H4 (cell line): ENCODE data around the gene GJA5. TPM values are rescaled to one million over a fixed set of nuclear protein-coding genes. Genes with fewer than 3 reads are reported as not detected.
A peak's percentile ranks its signal among the peaks of the same experiment; 100 is the strongest.

ENCODE experiments used
- DNase-seq: peaks from one replicate; pipeline ENCODE4 v3.0.0-alpha.2; 2015; ENCODE audit warnings: low spot score
- total RNA-seq: library from RNA; depleted of rRNA; stranded (reverse); fragments of >200 nt; shearing (Covaris generic); gene quantifications from 2 replicates; pipeline ENCODE4 v1.2.3, GENCODE V29; 2014; rRNA removed

The GJA5 gene
- total RNA-seq, 1 experiment from 2014 or later: 0.15 TPM

- DNase-seq: no peak
Measured at GRCh38 chr1:147729315-147729714, 31.1 kb downstream of the GJA5 start.

- no peak for DNase-seq
Measured at GRCh38 chr1:147726168-147726567, 34.2 kb downstream of the GJA5 start.

GRCh38 chr1:147725685-147726084 is 34.7 kb downstream of the GJA5 start:
- DNase-seq: no peak

- peak; percentile 19 for DNase-seq
Measured at GRCh38 chr1:147723691-147724323, 36.6 kb downstream of the GJA5 start.

- DNase-seq: no peak
Measured at GRCh38 chr1:147722124-147722523, 38.3 kb downstream of the GJA5 start.

- DNase-seq: no peak
Measured at GRCh38 chr1:147721716-147722115, 38.7 kb downstream of the GJA5 start.

GRCh38 chr1:147720557-147720956 is 39.8 kb downstream of the GJA5 start:
- DNase-seq: no peak

GRCh38 chr1:147719711-147720225 is 40.6 kb downstream of the GJA5 start:
- DNase-seq: no peak

GRCh38 chr1:147719029-147719698 is 41.2 kb downstream of the GJA5 start:
- DNase-seq: no peak

- no peak for DNase-seq
Measured at GRCh38 chr1:147717706-147718097, 42.7 kb downstream of the GJA5 start.

GRCh38 chr1:147717051-147717705 is 43.2 kb downstream of the GJA5 start:
- DNase-seq: peak; percentile 32

- no peak for DNase-seq
Measured at GRCh38 chr1:147712605-147713004, 47.8 kb downstream of the GJA5 start.

Other genes with a start within 250 kb of the GJA5 start
- gene BCL9, start 219.1 kb downstream of the GJA5 start, total RNA-seq: 9.0 and 12.5 TPM in 2 replicates
- 7.3 and 10.9 TPM in 2 replicates for gene ACP6, start 90.1 kb downstream of the GJA5 start, total RNA-seq
- gene GJA8, start 142.2 kb upstream of the GJA5 start, total RNA-seq: not detected in 2 replicates
- 12.3 and 15.2 TPM in 2 replicates for gene GPR89B, start 167.8 kb upstream of the GJA5 start, total RNA-seq